Heart left ventricle (tissue), 13 donors: Measurements from ENCODE around the gene GRM7.

Source experiments
- CTCF ChIP-seq, 12 donors: fragments of 200-600 bp; sonication (generic) in 4 of 12; IDR thresholded peaks; one replicate each; pipeline versions ENCODE4 v1.5.0 to v1.8.0; 2018 to 2022; ENCODE audit warnings: antibody characterized with exemption in 12 of 12, mild to moderate bottlenecking in 5 of 12
- POLR2A ChIP-seq, 2 donors: fragments of 450-650 bp; IDR thresholded peaks; one replicate each; pipeline ENCODE4 v1.6.1; 2017; ENCODE audit warnings: antibody characterized with exemption in 2 of 2, mild to moderate bottlenecking in 2 of 2, moderate library complexity in 2 of 2
- donor health status: ischemic (EF 13 %, LVEDD 7.1; RV severe dilation, severe dysfunction).
- donor health status: DM: no; HTN: yes; CAD: no.
- donor health status: DM: no; HTN: no; CAD: no.
- donor health status: ischemic (EF 25% LVEDD 6.9; RV normal size, moderate dysfunction).
- donor health status: ischemic (EF 25% LVEDD 5.7; RV mildly dilated, moderate dysfunction).
- donor health status: ischemic (EF 35%, LVEDD 5.7; RV mildly dilated, moderate dysfunction).
- donor health status: nonischemic (EF 11% LVEDD 7.7; RV severe dilation, severe dysfunction).
- donor health status: DM: yes; HTN: yes; CAD: no.
- donor health status: PGD.
- donor health status: ischemic (EF 29% LVEDD 5.4; RV normal size, mild dysfunction).
- donor health status: nonischemic (EF 23%, LVEDD 6.1; RV moderate dilation, normal function).

GRCh38 chr3:6985848-6986247, 124.9 kb downstream of the GRM7 start:
- no peak for TF ChIP-seq CTCF (IDR thresholded peaks at IDR 0.05)
- TF ChIP-seq POLR2A (IDR thresholded peaks at IDR 0.05), result no peak
